B cell (primary cell): Measurements from ENCODE around the gene RND1.

Source experiments
- EZH2 ChIP-seq: IDR thresholded peaks from 2 replicates; pipeline ENCODE4 v1.6.1; 2012; ENCODE audit warnings: borderline replicate concordance, low read depth, mild to moderate bottlenecking, moderate library complexity, low read length; ENCODE audit not compliant: insufficient read depth, poor library complexity, severe bottlenecking
- TF ChIP-seq, protein P1 (sequence below): fragments of 200-600 bp; IDR thresholded peaks from one replicate; pipeline ENCODE4 v1.8.0; 2022; ENCODE audit warnings: antibody characterized with exemption, mild to moderate bottlenecking

DNA sequence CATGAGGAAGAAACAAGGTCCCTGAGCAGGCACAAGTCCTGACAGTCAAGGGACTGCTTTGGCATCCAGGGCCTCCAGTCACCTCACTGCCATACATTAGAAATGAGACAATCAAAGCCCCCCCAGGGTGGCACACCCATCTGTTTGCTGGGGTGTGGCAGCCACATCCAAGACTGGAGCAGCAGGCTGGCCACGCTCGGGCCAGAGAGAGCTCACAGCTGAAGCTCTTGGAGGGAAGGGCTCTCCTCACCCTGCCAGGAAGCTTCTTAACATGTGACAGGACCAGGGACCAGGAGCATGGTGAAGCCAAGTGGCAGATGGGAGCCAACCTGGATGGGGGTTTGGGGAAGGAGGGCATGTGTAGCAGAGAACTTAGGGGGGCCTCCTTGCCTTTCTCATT is 37.4 kb downstream of the RND1 start:
- TF ChIP-seq, protein P1, sequence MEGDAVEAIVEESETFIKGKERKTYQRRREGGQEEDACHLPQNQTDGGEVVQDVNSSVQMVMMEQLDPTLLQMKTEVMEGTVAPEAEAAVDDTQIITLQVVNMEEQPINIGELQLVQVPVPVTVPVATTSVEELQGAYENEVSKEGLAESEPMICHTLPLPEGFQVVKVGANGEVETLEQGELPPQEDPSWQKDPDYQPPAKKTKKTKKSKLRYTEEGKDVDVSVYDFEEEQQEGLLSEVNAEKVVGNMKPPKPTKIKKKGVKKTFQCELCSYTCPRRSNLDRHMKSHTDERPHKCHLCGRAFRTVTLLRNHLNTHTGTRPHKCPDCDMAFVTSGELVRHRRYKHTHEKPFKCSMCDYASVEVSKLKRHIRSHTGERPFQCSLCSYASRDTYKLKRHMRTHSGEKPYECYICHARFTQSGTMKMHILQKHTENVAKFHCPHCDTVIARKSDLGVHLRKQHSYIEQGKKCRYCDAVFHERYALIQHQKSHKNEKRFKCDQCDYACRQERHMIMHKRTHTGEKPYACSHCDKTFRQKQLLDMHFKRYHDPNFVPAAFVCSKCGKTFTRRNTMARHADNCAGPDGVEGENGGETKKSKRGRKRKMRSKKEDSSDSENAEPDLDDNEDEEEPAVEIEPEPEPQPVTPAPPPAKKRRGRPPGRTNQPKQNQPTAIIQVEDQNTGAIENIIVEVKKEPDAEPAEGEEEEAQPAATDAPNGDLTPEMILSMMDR, result no peak
- TF ChIP-seq EZH2, result no peak
